Activated naive CD8-positive, alpha-beta T cell treated with anti-CD3 and anti-CD28 coated beads, Interleukin-2, amount 50 U/mL, for 16 hours (primary cell): Measurements from ENCODE around the gene ERBB2.
"Not testable (repeated sequence)": the region's sequence is repeated elsewhere in the genome, so short reads cannot be mapped to it uniquely, and the experiment has no call there.

Experiments
- DNase-seq: peaks from one replicate; pipeline ENCODE4 v3.0.0-alpha.2; 2020; ENCODE audit warnings: low read depth, low spot score

The ERBB2 gene

DNA sequence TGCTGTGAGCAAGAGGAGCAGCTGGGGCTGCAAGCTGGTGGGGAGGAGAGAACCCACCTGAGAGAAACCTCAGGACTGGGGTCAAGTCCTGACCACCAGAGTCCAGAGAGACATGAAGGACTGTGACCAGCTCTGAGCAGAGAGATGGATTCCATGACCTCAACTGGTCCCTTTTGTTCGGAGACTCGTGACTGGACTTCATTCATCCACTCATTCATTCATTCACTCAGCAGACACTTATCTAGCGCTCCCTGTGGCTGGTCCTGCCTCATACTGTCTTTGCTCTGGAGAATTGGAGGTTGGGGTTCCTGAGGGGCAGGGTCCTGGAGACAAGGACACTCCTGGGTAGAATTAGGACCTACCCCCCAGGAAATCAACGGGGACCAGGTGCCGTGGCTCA, 4.0 kb downstream of the ERBB2 start:
- no peak for DNase-seq

DNA sequence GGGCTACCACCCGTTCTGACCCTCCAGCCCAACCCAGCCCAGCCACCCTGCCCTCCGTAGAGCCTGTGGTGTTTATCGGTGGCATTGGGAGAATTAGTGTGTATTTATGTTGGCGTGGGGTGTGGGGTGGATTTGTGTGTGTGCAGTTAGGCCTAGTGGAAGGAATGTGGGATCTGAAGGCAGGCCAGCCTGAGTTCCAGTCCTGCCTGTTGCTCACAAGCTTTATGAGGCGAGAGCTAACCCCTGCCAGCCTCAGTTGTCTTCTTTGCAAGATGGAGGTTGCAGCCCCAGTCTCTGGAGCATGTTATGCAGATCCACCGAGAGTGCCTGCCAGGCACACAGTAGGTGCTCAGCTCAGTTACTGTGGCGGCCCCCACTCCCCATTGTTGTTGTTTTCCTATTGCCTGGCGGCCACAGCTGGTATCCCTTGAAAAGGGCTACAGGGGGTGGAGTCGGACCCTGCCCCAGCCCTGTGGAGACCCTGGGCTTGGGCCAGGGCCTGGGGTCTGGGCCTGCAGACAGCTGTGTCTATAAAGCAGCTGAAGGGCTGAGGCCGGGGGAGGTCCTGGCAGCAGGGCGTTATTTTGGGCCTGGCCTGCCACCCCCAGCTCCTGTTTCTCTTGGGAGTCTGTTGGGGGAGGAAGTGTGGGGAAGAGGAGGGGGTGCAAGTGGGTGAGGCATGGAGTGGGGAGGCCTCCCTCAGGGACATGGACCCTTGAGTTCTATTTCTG, 5.1 kb downstream of the ERBB2 start:
- DNase-seq = no peak

DNA sequence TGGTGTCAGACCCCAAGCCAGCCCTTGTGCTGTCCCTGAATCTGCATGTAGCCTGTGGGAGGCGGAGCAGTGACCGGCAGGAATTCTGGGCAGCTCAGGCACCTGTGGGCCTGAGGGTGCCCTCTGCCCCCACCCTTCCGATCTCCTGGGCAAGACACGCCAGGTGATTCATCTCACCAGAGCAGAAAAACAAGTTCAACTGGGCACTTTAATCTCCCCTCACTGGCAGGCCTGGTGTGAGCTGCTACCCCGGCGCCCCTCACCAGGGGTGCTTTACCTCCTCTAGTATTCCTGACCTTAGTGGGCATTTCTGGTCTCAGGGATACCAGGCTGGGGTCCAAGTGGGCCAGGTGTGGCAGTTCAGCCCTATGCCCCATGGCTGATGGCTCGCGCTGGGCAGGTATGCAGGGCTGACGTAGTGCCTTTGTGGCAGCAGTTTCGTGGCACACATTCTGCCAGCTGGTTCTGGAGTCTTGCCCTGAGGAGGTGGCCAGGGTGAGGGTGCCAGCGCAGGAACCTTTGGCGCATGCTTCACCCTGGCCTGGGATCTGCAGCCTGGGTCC, 6.0 kb downstream of the ERBB2 start:
- DNase-seq = no peak

DNA sequence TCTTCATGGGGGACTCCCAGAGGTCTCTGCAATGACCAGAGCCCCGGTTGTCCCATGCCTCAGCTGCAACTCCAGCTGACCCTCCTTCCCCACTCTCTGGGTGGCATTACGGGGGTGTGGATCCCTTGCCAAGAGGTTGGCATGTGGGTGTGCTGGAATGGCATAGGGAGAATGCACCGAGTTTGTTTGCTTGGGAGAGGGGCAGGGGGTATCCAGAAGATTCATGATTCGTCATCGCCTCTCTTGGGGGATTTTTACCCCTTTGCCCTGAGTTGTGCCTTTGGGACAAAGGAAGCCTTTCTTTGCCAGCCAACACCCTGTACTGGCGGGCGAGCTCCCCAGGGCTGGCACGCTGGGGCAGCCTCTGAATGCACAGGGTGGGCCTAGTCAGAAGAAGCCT, 6.5 kb downstream of the ERBB2 start:
- no peak for DNase-seq

DNA sequence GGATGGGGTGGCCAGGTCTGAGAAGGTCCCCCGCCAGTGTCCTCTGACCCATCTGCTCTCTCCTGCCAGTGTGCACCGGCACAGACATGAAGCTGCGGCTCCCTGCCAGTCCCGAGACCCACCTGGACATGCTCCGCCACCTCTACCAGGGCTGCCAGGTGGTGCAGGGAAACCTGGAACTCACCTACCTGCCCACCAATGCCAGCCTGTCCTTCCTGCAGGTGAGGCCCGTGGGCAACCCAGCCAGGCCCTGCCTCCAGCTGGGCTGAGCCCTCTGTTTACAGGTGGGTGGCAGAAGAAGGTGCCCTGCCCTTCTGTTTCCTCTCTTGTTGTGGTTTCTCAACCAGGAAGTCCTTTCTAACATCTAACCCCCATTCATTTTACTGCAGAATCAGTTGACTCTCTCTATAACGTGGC, 7.1 kb downstream of the ERBB2 start:
- DNase-seq = no peak

DNA sequence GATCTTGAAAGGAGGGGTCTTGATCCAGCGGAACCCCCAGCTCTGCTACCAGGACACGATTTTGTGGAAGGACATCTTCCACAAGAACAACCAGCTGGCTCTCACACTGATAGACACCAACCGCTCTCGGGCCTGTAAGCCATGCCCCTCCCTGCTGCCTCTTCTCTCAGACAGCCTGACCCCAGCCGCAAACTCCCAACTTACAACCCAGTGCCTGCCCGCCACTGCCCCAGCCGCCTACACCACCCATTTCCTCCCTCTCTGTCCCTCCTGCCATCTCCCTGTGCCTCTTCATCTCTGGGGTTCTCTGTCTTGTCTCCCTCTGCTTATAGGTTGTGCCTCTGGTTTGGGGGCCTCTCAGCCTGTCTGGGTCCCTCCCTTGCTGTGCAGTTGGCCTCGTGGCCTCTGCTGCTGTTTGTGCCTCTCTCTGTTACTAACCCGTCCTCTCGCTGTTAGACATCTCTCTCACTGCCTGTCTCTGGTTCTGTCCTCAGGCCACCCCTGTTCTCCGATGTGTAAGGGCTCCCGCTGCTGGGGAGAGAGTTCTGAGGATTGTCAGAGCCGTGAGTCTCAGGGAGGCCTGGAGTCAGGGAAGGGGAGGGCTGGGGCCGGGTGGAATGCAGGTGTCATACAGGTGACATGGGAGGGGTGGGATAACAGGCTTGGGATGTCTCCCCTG, 9.6 kb downstream of the ERBB2 start:
- DNase-seq = no peak

DNA sequence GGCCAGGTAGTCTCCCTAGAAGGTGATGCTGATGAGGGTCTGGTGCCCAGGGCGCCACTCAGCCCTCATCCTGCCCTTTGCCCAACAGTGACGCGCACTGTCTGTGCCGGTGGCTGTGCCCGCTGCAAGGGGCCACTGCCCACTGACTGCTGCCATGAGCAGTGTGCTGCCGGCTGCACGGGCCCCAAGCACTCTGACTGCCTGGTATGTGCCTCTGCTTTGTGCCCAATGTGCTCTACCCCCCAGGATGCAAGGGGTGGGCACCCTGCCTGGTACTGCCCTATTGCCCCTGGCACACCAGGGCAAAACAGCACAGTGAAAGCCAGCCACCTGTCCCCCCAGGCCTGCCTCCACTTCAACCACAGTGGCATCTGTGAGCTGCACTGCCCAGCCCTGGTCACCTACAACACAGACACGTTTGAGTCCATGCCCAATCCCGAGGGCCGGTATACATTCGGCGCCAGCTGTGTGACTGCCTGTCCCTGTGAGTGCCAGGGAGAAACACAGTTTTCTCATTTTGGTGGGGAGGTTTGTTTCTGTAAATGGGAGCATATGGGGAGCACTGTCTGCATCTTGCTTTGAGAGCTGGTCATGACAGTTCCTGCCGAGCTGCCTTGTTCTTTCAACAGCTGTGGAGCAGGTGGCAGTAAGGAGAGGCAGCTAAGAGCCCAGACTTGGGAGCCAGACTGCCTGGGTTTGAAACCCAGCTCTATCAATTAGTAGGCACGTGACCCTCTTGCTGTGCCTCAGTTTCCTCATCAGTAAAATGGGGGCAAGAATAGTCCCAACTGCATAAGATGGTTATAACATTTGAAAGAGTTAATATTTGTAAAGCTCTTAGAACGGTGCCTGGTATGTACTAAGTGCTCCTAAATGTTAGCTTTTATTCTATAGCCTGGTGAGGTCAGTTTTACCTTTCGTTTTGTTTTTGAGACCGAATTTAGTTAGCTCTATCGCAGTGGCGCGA, 10.4 kb downstream of the ERBB2 start:
- DNase-seq = no peak

DNA sequence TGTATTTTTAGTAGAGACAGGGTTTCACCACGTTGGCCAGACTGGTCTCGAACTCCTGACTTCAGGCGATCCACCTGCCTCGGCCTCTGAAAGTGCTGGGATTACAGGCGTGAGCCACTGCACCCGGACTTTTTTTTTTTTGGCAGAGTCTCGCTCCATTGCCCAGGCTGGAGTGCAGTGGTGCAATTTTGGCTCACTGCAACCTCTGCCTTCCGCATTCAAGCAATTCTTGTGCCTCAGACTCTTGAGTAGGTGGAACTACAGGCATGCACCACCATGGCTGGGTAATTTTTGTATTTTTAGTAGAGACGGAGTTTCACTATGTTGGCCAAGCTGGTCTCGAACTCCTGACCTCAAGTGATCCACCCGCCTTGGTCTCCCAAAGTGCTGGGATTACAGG, 11.2 kb downstream of the ERBB2 start:
- not testable (repeated sequence) for DNase-seq

DNA sequence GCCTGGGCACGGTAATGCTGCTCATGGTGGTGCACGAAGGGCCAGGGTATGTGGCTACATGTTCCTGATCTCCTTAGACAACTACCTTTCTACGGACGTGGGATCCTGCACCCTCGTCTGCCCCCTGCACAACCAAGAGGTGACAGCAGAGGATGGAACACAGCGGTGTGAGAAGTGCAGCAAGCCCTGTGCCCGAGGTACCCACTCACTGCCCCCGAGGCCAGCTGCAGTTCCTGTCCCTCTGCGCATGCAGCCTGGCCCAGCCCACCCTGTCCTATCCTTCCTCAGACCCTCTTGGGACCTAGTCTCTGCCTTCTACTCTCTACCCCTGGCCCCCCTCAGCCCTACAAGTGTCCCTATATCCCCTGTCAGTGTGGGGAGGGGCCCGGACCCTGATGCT, 12.0 kb downstream of the ERBB2 start:
- no peak for DNase-seq

DNA sequence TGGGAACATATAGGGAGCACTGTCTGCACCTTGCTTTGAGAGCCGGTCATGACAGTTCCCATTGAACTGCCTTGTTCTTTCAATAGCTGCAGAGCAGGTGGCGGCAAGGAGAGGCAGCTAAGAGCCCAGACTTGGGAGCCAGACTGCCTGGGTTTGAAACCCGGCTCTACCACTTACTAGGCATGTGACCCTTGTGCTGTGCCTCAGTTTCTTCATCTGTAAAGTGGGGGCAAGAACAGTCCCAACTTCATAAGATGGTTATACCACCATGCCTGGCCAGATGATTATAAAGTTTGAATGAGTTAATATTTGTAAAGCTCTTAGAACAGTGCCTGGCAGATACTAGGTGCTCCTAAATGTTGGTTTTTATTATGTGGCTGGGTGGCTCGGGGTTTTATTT, 14.4 kb downstream of the ERBB2 start:
- DNase-seq = no peak

DNA sequence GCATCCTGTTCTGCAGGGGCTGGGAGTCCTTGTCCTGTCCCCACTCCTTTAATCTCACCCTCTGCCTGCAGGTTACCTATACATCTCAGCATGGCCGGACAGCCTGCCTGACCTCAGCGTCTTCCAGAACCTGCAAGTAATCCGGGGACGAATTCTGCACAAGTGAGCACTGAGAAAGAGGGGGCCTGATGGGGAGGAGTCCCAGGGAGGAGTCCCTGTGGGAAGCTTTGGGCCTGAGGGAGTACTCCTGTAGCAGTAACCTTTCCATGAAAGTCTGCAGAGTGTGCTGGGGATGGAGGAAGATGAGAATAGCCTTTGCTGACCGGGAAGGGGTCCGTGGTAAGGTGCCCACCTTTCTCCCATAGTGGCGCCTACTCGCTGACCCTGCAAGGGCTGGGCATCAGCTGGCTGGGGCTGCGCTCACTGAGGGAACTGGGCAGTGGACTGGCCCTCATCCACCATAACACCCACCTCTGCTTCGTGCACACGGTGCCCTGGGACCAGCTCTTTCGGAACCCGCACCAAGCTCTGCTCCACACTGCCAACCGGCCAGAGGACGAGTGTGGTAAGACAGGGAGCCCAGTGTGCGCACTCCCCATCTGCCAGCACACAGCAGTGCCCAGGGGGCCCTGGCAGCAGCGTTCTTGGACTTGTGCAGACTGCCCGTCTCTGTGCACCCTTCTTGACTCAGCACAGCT, 15.7 kb downstream of the ERBB2 start:
- DNase-seq = no peak

DNA sequence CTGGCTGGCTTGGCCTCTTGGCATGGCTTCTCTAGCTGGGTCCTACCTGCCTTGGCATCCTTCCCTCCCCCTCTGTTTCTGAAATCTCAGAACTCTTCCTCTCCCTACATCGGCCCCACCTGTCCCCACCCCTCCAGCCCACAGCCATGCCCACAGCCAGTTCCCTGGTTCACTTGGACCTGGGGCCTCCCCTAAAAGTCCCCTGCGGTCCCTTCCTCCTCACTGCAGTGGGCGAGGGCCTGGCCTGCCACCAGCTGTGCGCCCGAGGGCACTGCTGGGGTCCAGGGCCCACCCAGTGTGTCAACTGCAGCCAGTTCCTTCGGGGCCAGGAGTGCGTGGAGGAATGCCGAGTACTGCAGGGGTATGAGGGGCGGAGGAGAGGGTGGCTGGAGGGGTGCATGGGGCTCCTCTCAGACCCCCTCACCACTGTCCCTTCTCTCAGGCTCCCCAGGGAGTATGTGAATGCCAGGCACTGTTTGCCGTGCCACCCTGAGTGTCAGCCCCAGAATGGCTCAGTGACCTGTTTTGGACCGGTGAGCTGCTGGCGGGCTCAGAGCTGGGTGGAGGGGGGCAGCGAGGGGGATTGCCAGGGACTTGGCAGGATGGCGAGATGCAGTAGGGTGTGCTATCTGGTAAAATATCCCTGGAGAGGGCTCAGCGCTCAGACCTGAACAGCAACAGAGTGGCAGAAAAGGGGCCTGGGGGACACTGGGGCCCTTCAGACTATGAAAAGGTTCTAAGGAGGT, 16.4 kb downstream of the ERBB2 start:
- no peak for DNase-seq

DNA sequence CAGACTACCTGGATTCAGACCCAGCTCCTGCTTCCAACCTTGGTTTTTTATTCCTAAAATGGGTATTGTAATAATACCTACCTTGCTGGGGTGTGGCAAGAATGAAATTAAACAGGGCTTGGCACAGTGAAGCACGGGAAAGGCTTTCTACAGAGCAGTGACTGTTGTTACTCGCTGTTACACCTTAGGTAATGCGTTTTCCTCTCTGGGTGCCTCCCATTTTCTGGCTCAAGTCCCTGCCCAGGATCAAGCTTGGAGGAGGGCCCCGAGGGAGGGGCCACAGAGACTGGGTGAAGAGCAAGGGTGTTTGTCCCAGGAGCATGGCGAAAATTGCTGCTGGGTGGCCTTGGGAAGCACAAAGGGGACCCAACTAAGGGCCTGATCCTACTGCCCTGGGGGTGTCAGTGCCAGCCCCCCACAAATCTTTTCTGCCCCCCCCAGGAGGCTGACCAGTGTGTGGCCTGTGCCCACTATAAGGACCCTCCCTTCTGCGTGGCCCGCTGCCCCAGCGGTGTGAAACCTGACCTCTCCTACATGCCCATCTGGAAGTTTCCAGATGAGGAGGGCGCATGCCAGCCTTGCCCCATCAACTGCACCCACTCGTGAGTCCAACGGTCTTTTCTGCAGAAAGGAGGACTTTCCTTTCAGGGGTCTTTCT, 17.1 kb downstream of the ERBB2 start:
- no peak for DNase-seq

DNA sequence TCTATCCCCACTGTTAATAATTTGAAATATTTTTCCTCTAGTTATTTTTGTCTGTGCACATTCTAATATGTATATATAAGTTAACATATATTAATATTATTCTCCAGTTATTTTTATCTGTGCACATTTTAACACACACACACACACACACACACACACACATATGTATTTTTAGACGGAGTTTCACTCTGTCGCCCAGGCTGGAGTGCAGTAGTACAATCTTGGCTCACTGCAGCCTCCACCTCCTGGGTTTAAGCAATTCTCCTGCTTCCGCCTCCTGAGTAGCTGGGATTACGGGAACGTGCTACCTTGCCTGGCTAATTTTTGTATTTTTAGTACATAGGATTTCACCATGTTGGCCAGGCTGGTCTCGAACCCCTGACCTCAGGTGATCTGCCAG, 17.8 kb downstream of the ERBB2 start:
- no peak for DNase-seq

DNA sequence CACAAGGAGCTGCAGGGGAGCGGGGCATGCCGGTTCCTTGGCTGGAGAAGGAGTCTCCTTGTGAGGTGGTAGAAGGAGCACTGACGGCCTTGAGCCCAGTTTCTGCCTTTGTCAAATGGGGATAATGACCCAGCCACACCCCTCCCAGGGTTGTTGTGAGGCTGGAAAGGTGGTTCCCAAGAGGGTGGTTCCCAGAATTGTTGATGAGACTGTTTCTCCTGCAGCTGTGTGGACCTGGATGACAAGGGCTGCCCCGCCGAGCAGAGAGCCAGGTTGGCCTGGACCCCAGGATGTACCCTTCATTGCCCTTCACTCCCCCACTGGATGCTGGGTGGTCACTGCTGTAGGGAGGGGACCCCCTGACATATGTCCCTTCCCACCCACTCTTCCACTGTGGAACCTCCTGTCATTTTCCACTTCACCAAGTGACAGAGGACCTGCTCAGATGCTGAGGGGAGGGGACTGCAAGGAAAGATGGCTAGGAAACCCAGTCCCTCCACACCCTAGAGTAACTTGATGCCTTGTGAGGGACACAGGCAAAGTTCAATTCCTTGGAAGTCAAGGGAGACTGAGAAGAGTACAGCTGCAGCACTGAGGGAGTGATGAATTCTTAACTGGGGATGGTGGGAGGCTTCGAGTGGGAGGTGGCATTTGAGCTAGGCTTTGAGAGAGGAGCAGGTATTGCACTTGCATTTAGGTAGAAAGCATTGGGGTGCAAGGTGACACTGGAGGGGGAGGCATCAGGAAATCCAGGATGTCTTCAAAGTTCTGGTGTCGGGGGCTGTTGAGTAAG, 19.9 kb downstream of the ERBB2 start:
- no peak for DNase-seq

DNA sequence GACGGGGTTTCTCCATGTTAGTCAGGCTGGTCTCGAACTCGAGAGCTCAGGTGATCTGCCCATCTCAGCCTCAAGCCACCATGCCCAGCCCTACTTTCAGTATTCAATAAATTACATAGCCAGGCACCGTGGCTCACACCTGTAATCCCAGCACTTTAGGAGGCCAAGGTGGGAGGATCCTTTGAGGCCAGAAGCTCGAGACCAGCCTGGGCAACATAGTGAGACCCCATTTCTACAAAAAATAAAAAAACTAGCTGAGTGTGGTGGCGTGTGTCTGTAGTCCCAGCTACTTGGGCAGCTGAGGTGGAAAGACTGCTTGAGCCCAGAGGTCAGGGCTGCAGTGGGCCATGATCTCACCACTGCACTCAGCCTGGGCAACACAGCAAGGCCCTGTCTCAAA, 22.2 kb downstream of the ERBB2 start:
- no peak for DNase-seq

DNA sequence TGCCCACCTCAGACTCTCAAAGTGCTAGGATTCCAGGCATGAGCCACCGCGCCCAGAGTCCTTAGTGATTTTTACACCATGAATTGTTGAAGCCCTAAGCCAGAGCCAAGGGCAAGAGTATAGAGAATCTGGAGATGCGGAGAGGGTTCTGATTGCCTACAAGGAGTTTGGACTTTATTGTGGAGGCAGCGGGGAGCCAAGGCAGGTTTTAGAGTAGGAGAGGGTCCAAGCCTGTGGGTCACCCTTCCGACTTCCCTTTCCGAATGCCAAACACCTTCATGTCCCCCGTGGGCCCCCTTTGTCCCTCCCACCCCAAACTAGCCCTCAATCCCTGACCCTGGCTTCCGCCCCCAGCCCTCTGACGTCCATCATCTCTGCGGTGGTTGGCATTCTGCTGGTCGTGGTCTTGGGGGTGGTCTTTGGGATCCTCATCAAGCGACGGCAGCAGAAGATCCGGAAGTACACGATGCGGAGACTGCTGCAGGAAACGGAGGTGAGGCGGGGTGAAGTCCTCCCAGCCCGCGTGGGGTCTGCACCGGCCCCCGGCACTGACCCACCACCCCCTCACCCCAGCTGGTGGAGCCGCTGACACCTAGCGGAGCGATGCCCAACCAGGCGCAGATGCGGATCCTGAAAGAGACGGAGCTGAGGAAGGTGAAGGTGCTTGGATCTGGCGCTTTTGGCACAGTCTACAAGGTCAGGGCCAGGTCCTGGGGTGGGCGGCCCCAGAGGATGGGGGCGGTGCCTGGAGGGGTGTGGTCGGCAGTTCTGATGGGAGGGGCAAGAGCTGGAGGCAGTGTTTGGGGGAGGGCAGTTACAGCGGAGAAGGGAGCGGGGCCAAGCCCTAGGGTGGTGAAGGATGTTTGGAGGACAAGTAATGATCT, 23.3 kb downstream of the ERBB2 start:
- no peak for DNase-seq

DNA sequence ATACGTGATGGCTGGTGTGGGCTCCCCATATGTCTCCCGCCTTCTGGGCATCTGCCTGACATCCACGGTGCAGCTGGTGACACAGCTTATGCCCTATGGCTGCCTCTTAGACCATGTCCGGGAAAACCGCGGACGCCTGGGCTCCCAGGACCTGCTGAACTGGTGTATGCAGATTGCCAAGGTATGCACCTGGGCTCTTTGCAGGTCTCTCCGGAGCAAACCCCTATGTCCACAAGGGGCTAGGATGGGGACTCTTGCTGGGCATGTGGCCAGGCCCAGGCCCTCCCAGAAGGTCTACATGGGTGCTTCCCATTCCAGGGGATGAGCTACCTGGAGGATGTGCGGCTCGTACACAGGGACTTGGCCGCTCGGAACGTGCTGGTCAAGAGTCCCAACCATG, 24.9 kb downstream of the ERBB2 start:
- DNase-seq = no peak
